Omental fat pad (tissue), 4 donors: ENCODE data around the gene OSCP1. TPM values are rescaled to one million over a fixed set of nuclear protein-coding genes. Genes with fewer than 3 reads are reported as not detected.

Experiments
- ATAC-seq: fragments of 150-250 bp; one replicate; pipeline ENCODE4 v1.9.1; 2016; ENCODE audit warnings: mild to moderate bottlenecking, moderate library complexity; ENCODE audit not compliant: low FRiP score
- DNase-seq: peaks from one replicate; pipeline ENCODE4 v3.0.0-alpha.2; 2019; ENCODE audit warnings: low spot score
- CTCF ChIP-seq, 3 donors: fragments of 450-650 bp; IDR thresholded peaks; one replicate each; pipeline ENCODE4 v1.5.1; 2016 to 2017; ENCODE audit warnings: antibody characterized with exemption in 3 of 3, mild to moderate bottlenecking in 3 of 3, moderate library complexity in 2 of 3
- total RNA-seq, 4 donors: library from RNA; depleted of rRNA; stranded (reverse); fragments of >200 nt; gene quantifications; one replicate each; pipeline ENCODE4 v1.1.0, GENCODE V29; 2016

Gene OSCP1
- total RNA-seq, 4 donors from 2014 or later, result 5.0 to 7.2 (median 6.6) TPM

- ATAC-seq (no peak), DNase-seq (no peak)
Measured at GRCh38 chr1:36389999-36390398, 60.3 kb downstream of the OSCP1 start.

GRCh38 chr1:36389261-36389660 lies 61.0 kb downstream of the OSCP1 start:
- ATAC-seq, result no peak
- no peak for DNase-seq
- no peak for TF ChIP-seq CTCF (IDR thresholded peaks at IDR 0.05)

More at GRCh38 chr1:36389999-36390398, 60.3 kb downstream of the OSCP1 start:
- TF ChIP-seq CTCF (IDR thresholded peaks at IDR 0.05), result no peak

GRCh38 chr1:36387141-36387949 lies 62.9 kb downstream of the OSCP1 start:
- ATAC-seq (peak; percentile 29), DNase-seq (no peak)
- TF ChIP-seq CTCF (IDR thresholded peaks at IDR 0.05), result no peak

- TF ChIP-seq CTCF (IDR thresholded peaks at IDR 0.05), result no peak
- ATAC-seq, result peak; percentile 85
- peak; percentile 89 for DNase-seq
Measured at GRCh38 chr1:36386265-36387140, 63.7 kb downstream of the OSCP1 start.

- TF ChIP-seq CTCF (IDR thresholded peaks at IDR 0.05), result no peak
- ATAC-seq (peak; percentile 81), DNase-seq (peak; percentile 84)
Measured at GRCh38 chr1:36385410-36386264, 64.6 kb downstream of the OSCP1 start, which contains the start of gene STK40. TSS of gene STK40 (minus strand) at chr1:36385924. CDS start at chr1:36361332, 24,592 bp downstream.
